ENCODE results near the gene RANGAP1. TPM values are rescaled to one million over a fixed set of nuclear protein-coding genes. Genes with fewer than 3 reads are reported as not detected.
"Not testable (repeated sequence)": the region's sequence is repeated elsewhere in the genome, so short reads cannot be mapped to it uniquely, and the experiment has no call there.

The RANGAP1 gene
- total RNA-seq, 1 donor from 2014 or later, result 43.8 TPM

DNA sequence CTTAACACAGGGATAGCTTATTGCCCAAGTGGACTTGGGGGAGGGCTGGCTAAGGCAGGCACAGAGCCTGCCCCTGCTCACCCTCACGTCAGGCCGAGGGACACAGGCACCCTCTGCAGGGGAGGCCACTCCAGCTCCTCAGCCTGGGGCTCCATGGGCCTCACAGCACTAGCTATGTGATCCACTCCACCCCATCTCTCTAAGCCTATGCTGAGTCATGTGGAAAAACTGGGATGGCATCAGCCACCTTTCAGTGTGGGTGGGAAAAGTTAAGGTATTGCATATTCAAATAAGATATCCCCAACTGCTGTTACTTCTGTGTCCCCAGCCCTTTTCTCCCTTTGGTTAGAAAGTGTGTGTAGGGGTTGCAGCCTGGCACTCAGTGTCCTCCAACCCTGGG is 22.3 kb downstream of the RANGAP1 start:
- intact Hi-C loops (cut with DNase I), result no loop called here
- TF ChIP-seq, protein P1, sequence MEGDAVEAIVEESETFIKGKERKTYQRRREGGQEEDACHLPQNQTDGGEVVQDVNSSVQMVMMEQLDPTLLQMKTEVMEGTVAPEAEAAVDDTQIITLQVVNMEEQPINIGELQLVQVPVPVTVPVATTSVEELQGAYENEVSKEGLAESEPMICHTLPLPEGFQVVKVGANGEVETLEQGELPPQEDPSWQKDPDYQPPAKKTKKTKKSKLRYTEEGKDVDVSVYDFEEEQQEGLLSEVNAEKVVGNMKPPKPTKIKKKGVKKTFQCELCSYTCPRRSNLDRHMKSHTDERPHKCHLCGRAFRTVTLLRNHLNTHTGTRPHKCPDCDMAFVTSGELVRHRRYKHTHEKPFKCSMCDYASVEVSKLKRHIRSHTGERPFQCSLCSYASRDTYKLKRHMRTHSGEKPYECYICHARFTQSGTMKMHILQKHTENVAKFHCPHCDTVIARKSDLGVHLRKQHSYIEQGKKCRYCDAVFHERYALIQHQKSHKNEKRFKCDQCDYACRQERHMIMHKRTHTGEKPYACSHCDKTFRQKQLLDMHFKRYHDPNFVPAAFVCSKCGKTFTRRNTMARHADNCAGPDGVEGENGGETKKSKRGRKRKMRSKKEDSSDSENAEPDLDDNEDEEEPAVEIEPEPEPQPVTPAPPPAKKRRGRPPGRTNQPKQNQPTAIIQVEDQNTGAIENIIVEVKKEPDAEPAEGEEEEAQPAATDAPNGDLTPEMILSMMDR (IDR thresholded peaks at IDR 0.05), result no peak
- H3K36me3 ChIP-seq, result peaks cover 97% of the 10 kb centered on the region
- H3K27me3 ChIP-seq (ENCODE audit: low read depth), result no peaks in the 10 kb centered on the region
- H3K4me3 ChIP-seq, result no peak overlapping the region
- no peak for ATAC-seq
- H3K9me3 ChIP-seq, result no peaks in the 10 kb centered on the region
- no peak for DNase-seq
- no peaks in the 10 kb centered on the region for H3K4me1 ChIP-seq
- no peak overlapping the region for H3K27ac ChIP-seq

GRCh38 chr22:41262250-41262765 is 23.7 kb downstream of the RANGAP1 start:
- no peaks in the 10 kb centered on the region for H3K4me1 ChIP-seq
- H3K36me3 ChIP-seq, result peaks cover 95% of the 10 kb centered on the region
- no peak for ATAC-seq
- no peaks in the 10 kb centered on the region for H3K9me3 ChIP-seq
- no peak overlapping the region for H3K27ac ChIP-seq
- H3K27me3 ChIP-seq (ENCODE audit: low read depth), result no peaks in the 10 kb centered on the region
- intact Hi-C loops (cut with DNase I), result no loop called here
- TF ChIP-seq, protein P1 (IDR thresholded peaks at IDR 0.05), result no peak
- H3K4me3 ChIP-seq, result no peak overlapping the region
- no peak for DNase-seq

- TF ChIP-seq, protein P1 (IDR thresholded peaks at IDR 0.05), result no peak
- Histone ChIP-seq H3K27me3 (ENCODE audit: low read depth) (no peaks in the 10 kb centered on the region), H3K9me3 (no peaks in the 10 kb centered on the region), H3K36me3 (peaks cover 95% of the 10 kb centered on the region), H3K27ac (no peak overlapping the region), H3K4me3 (no peak overlapping the region), H3K4me1 (no peaks in the 10 kb centered on the region)
- intact Hi-C loops (cut with DNase I), result no loop called here
- DNase-seq (no peak), ATAC-seq (no peak)
Measured at GRCh38 chr22:41261541-41262249, 24.3 kb downstream of the RANGAP1 start.

DNA sequence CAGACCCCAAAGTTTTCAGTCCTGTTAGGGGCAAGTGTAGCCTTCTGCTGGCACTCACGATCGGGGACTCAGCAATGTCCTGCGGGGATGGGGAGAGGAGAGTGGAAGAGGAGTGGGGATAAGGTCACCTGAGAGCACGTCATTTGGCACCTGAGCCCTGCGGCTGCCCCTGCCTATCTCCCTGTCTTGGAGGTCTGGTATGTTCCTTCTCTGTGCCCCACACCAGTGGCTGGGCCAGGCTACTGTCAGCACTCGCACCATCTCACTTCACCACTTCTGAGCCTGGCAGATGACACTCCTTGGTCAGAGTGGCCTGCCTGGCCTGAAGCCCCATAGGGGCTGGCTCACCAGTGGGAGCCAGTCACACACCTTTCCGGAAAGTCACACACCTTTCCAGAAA is 25.1 kb downstream of the RANGAP1 start:
- Histone ChIP-seq H3K9me3 (no peaks in the 10 kb centered on the region), H3K27ac (no peak overlapping the region), H3K4me3 (no peak overlapping the region), H3K36me3 (peaks cover 97% of the 10 kb centered on the region), H3K4me1 (no peaks in the 10 kb centered on the region), H3K27me3 (ENCODE audit: low read depth) (no peaks in the 10 kb centered on the region)
- TF ChIP-seq, protein P1 (IDR thresholded peaks at IDR 0.05), result no peak
- intact Hi-C loops (cut with DNase I), result no loop called here
- ATAC-seq (no peak), DNase-seq (no peak)

DNA sequence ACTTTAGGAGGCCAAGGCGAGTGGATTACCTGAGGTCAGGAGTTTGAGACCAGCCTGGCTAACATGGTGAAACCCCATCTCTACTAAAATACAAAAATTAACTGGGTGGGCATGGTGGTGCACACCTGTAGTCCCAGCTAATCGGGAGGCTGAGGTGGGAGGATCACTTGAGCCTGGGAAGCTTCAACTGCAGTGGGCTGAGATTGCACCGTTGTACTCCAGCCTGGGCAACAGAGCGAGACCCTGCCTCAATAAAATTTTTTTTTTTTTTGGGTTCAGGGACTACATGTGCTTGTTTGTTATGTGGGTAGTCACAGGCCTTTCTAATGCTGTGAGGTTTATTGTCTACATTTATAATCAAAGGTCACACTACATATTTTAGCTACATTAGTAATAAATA is 26.2 kb downstream of the RANGAP1 start:
- H3K4me3 ChIP-seq; intact Hi-C loops (cut with DNase I); ATAC-seq; DNase-seq; H3K9me3 ChIP-seq; H3K27ac ChIP-seq; H3K27me3 ChIP-seq (ENCODE audit: low read depth); H3K4me1 ChIP-seq: not testable (repeated sequence)
- peaks cover 98% of the 10 kb centered on the region for H3K36me3 ChIP-seq

DNA sequence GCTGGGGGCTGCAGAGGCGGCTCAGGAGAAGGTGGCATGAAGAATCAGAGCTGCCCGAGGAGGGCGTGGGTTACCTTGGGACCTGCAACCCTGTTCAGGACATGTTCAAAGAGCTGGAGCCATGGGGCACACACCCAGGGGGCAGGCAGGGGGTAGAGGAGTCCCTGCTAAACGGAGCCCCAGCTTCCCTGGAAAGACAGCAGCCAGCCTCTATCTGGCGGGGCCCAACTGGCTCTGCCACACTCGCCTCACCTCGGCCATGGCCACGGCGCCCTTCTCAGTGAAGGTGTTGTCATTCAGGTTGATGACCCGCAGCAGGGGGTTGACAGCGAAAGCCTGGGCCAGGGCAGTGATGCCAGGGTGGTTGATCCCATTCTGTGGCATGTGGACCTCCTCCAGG is 28.3 kb downstream of the RANGAP1 start:
- Histone ChIP-seq H3K9me3 (no peaks in the 10 kb centered on the region), H3K4me3 (no peak overlapping the region), H3K36me3 (peaks cover 98% of the 10 kb centered on the region), H3K4me1 (no peaks in the 10 kb centered on the region), H3K27me3 (ENCODE audit: low read depth) (no peaks in the 10 kb centered on the region), H3K27ac (no peak overlapping the region)
- intact Hi-C loops (cut with DNase I), result no loop called here
- no peak for ATAC-seq
- DNase-seq, result no peak
- TF ChIP-seq, protein P1 (IDR thresholded peaks at IDR 0.05), result no peak

Data from lower lobe of right lung (tissue), 2 donors.